T-helper 9 cell (primary cell): ENCODE data around the gene PRSS38.

Experiments
- DNase-seq: peaks from one replicate; pipeline ENCODE4 v3.0.0-alpha.2; 2020
- total RNA-seq, 2 donors: gene quantifications; one replicate each; lab custom pipeline; 2026; lab: John Stamatoyannopoulos, UW

The PRSS38 gene
- total RNA-seq: 0 reads per million in 2 donors

DNA sequence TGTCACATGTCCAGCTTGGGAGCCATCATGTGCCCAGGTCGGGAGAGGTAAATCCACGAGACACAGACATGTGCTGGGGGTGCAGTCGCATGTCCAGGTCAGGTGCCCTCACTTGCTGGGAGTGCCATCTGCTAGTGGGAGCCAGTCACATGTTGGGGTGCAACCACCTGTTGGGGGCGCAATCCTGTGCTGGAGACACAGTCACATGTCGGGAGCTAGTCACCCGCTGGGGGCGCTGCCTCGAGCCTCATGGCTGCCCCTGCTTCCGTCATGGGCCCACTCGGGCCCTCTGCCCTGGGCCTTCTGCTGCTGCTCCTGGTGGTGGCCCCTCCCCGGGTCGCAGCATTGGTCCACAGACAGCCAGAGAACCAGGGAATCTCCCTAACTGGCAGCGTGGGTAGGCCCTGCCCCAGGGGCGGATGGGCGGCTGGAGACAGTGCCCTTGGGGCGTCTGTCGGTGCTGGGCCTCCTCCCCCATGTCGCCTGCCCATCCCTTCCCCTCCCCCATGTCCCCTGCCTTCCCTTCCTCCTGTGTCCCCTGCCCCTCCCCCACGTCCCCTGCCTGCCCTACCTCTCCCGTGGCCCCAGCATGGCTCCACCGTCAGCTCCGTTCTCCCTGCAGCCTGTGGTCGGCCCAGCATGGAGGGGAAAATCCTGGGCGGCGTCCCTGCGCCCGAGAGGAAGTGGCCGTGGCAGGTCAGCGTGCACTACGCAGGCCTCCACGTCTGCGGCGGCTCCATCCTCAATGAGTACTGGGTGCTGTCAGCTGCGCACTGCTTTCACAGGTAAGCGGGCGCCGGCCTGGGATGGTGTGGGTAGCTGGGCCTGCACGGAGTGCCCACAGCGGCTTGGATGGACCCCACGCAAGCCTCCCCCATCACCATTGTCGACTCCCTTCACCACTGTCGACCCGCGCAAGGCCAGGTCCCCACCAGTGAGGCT is at the start of gene PRSS38:
TSS of gene PRSS38 (plus strand) at position 208 of the 942 bp plus-strand sequence. CDS start at position 250, 42 bp downstream.
- no peak for DNase-seq

DNA sequence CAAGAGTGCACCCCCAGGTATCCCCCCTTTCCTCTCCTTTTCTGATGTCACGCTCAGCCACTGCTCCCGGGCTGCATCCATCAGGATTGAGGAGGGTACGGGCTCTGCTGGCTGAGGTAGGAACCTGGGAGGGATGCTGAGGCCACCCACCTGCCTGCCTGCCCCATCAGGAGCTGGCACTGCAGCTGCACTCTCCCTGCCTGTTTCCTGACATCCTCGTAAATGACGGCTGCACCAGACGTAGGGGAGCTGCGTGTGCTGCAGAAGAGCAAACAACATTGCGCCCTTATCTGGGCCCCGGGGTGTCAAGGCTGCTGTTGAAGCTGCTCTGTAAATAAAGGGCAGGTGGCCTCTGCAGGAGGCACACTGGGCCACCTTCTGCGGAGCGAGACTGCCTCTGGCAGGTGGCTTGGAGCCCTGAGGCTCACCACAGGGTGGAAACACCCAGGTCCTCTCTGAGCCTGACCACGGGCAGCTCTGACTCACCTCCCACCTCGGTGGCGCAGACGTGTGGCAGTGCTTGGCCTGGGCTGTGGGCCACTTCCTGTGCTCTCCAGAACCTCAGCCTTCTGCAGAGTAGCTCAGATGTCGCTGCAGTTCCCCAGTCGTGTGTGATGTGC is 49.4 kb upstream of the PRSS38 start:
- peak; percentile 61 for DNase-seq

DNA sequence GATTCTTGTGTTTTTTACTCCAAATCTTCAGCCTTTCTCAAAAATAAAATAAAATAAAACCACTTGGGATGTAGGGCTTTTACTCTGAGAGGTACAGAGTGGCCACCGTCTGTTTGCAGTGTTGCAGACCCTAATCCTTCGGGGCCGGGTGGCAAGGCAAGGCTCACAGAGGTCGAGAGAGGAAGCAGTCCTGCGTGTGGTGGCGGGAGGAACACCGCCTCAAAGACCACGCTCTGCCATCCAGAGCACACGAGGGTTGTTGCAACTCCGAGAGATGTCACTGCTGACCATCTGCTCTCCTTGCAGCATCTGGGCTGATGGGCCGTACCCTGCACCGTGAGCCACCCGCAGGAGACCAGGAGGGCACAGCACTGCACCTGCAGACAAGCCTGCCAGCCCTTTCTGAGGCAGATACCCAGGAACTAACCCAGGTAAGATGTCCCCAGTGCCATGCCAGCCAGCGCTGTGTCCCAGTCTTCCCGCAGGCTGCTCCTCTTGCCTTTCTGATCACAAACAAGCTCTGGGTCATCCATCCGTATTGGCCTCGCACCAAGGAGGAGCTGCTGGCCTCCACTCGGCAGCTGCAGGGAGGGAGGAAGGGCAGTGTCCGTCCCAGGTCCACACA is 48.7 kb upstream of the PRSS38 start:
- no peak for DNase-seq

DNA sequence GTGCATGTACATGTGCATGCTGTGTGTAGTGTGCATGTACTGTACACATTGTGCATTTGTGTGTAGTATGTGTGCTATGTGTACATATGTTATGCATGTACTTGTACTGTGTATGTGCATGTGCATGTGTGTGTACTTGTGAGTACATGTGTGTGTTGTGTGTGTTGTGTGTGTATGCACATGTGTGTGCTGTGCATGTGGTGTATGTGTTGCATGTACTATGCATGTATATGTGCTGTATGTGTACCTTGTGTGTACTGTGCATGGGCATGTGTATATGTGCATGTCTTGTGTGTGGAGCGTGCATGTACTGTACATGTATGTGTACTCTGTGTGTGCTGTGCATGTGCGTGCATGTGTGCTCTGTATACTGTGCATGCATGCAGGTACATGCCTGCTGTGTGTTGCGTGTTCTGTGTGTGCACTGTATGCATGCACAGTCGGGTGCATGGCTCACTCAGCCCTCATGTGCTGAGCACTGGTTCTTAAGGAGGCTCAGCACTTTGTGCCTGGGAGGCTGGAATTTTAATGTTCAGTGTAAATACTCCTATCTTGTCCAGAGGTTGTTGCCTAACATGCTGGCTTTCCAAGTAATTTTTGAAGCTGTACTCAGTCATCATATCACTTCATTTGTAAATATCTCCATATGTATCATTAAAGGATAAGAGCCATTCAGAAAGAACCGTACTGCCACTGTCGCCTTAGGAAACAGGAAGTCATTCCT is 47.9 kb upstream of the PRSS38 start:
- no peak for DNase-seq

DNA sequence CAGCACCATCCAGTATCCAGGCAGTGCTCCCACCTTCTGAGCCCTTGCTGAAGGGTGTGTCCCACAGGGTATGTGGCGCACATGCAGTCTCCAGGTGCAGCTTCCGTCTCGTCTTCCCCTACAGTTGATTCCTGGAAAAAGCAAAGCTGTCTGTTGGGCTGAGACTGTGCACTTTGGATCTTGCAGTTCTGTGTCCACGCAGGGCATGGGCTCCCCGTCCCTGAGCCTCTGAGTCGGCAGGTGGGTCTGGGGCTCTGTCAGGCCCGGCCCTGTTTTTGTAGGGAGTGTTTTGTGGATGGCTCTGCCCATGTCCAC is 47.4 kb upstream of the PRSS38 start:
- no peak for DNase-seq

DNA sequence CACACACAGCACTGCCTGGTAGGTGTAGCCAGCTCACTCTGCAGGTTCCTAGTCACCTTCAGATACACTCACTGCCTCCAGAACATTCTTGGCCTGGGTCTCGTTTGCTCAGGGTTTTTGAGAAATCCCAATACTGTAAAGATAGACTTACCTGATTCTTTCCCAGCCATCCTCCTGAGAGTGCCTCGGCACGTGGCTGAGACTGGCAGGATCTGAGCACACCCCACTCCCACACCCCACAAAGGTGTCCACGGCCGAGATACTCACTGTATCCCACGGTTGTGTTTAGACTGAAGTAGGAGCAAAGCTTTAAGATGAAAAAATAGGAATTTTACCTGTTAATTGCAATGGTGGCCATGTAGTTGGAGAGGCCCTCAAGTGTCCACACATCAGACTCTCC is 46.8 kb upstream of the PRSS38 start:
- no peak for DNase-seq

- no peak for DNase-seq
Measured at GRCh38 chr1:227769047-227769935, 46.2 kb upstream of the PRSS38 start.

DNA sequence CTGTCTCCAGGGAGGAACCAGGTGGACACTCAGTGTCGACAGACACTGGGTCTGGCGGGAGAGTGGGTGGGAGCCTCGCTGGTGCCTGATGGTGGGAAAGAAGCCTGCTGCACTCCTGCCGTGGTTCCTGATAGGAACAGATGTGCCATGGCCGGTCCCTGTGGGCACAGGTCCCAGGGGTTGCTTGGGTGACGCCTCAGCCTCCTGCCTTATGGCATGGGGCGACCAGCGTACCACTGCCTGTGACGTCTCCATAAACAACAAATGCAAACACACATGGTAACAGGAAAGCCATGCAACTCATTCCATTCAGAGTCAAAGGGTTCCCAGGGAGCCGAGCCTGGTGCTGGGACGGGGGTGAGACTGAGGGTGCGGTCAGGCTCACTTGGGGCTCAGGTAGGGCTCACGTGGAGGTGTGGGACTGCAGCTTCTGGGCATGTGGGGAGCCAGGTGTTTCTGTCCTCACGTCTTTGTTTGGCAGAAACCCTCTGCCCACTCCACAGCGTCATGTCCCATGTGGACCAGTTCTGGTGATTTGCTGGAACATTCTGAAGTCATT is 45.5 kb upstream of the PRSS38 start:
- DNase-seq: no peak

DNA sequence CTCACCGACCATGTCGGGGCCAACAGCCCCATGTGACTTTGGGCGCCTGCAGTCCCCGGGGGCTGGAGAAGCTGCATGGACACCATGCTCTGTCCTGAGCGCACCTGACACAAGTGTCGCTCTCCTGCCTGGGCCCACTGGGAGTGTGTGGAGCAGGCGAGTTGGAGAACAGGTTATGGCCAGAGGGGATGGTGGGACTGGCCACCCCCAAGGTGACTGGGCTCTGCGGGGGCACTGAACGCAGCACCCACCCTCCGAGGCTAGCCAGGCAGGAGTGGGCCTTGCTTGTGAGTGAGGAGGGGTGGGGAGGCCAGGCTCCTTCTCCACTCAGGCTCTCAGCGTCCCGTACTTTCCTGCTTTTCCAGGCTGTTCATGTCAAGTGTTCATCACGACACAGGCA is 44.7 kb upstream of the PRSS38 start:
- DNase-seq: no peak

- no peak for DNase-seq
Measured at GRCh38 chr1:227771326-227771725, 44.1 kb upstream of the PRSS38 start.

DNA sequence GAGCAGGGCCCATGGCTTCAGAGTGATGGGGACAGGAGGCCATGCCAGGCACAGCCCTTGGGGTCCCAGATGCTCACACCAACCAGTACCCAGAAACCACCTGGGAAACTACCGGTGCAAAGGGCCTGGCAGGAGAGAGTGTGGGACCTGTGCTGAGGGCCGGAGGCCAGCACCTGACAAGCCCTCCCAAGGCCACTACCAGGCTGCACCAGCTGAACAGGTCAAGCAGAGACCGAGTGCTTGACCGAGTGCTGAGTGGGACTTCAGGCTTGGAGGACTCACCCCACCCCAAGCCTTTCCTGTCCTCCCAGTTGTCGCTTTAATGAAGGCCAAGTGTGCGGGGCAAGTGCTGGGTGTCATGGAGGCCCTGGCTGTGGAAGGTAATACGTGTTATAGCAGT is 43.7 kb upstream of the PRSS38 start:
- DNase-seq: no peak

DNA sequence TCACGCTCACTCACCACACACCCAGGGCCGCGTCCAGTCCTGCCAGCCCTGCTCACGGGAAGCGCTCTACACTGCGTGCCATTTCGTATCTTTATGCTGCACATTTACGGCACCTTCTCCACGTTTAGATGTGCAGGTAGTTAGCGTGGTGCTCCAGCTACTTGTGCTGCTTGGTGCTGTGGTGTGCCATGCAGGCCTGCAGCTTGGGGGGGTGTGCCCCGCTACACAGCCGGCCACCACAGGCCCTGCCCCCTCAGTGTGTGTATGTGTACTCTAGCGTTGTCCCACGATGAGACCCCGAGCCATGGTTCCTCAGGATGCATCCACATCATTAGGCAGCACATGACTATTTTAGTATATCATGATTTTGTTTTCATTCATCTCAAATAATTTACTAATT is 41.9 kb upstream of the PRSS38 start:
- no peak for DNase-seq

DNA sequence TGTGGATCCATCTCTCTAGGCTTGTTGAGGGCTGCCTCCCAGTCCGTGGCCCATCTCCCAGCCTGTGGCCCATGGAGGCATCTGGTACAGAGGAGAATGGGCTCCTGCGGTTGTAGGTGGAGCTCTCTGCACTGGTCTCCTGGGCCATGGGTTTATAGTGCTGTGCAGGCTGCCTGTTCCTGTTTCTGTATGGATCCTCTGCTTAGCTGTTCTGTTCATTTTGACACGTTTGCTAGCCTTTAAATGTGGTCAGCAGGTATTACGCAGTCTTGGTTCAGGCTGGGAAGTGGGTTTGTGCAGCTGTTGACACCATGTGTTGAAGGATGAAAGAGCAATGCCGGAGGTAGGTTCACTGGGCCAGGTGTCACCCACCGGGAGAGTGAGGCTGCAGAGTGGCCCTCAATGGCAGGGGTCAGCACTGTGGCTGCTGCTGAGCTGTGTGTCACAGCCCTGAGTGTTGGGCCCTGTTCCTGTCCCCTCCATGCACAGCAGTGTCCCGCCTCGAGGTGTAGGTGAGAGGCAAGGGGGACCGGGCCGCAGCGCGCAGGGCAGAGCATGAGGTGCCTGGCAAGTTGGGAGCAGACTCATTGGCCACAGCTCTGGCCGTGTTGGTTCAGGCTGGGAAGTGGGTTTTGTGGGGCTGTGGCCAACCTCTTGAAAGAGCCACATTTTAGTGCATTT is 41.3 kb upstream of the PRSS38 start:
- no peak for DNase-seq

DNA sequence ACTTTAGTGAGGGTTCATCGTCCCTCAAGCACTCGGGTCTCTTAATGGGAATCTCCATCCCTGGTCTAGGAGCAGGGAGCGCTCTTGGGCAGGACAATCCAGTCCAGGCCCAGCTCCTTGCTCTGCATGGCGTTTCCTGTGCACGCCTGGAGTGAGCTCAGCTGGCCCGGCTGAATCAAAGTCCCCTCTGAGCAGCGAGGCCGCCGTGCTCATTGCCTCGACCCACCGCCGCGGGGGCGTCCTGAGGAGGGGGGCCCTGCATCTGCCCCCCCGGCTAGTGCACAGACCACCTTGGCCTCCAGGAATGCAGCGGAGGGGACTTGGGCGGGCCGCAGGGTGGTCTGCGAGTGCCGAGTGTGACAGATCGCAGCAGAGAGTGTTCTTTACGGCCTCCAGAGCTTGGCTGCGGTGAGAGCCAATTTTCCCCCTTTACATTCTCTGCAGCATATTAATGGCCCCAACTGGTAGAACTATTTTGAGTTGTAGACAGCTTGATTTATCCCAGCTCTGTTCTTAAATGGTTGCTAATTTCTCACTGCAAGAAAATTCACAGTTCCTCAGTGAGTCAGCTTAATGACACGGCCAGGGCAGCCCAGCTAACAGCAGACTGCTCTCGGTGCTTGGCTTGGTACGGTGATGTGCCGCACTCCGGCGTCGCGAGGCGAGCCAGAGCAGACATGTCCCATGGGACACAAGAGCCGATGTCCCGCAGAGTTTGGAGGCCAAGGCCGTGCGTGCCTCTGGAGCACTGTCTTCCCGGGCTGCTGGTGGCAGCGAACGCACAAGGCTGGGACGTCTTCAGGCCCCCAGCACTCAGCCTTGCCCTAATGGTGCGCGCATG is 40.4 kb upstream of the PRSS38 start:
- no peak for DNase-seq

DNA sequence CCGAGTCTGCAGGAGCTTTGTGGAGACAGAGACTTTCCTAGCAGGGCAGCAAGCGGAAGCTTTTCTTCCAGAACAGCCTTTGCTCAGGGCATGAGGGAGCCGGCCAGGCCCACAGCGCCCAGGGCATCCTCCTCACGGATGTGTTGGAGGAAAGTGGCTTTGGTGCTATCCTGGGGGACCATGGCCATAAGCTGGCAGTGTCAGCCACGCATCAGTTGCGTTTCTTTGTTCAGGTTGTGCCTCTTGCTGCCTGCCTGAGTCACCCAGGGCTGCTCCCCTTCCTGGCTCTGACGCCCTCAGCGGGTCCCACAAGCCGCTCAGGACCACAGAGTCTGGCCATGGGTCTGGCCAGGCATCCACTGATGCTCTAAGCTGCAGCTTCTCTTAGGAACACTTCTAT is 39.6 kb upstream of the PRSS38 start:
- DNase-seq: no peak

- no peak for DNase-seq
Measured at GRCh38 chr1:227776331-227776771, 39.1 kb upstream of the PRSS38 start.

- DNase-seq: no peak
Measured at GRCh38 chr1:227777156-227777555, 38.3 kb upstream of the PRSS38 start.

DNA sequence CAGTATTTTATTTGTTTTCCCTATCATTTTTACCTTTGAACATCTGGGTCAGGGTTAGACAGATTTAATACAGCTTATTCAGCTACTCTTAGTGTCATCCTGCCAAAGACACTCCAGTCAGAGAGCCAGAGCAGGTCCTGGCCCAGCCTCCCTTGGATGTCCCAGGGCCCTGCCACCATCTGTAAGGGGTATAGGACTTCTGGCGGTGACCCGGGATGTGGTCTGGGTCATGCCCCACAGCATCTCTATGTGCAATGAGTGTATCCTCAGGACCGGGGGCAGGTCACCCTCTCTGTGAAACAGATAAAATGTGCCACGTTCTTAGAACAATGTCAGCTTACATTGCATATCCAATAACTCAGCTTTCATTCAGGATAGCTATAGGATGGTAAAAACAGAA is 37.8 kb upstream of the PRSS38 start:
- no peak for DNase-seq

DNA sequence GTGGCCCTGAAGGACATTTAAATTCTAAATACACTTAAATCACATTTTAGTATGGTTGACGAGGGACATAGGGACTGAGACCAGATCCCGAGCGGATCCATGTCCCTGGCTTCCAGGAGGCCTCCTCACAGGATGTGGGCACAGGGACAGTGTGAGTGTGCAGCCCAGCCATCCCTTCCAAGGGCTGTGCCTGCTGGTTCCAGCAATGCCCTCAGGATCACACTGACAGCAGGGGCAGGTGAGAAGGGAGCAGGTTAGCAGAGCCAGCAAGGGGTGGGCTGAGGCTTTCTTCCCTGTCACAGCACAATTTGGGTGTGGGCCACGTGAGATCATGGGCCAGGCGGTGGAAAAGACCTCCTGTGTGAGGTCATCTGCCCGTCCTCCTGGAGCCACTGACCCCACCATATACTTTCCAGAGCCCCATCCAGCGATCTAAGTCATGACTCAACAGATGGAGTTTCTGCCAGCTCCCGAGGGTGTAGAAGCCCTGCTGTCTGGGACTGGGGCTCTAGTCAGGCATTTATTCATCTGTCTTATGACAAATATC is 37.0 kb upstream of the PRSS38 start:
- DNase-seq: no peak

DNA sequence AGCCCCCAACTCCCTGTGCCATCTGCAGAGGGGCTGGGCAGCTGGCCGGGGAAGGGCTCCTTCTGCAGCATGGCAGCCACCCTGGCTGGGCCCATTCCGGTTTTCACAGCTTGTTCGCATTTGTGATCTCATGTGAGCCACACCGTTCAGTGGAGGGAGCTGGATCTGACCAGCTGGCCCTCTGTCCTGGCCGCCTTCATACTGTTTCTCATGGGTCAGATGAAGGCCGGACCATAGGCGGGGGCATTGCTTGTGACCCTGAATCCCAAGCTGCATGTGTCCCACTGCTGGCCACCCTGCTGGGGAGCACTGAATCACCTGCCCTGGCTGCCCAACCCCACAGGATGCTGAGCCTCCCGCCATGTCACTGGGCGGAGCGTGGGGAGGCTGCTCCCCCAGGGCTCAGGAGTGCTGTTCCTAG is 36.4 kb upstream of the PRSS38 start:
- no peak for DNase-seq
